Heart left ventricle (tissue), 16 donors: ENCODE data around the gene HNRNPUL2. TPM values are rescaled to one million over a fixed set of nuclear protein-coding genes. Genes with fewer than 3 reads are reported as not detected.
"Not testable (repeated sequence)": the region's sequence is repeated elsewhere in the genome, so short reads cannot be mapped to it uniquely, and the experiment has no call there.

Experiments used
- ATAC-seq, 4 donors: fragments of 200-7000 bp; cut with Tn5 transposase; one replicate each; pipeline ENCODE4 v1.9.1; 2020 to 2022; ENCODE audit warnings: moderate library complexity in 4 of 4, mild to moderate bottlenecking in 3 of 4, moderate number of reproducible peaks in 1 of 4
- DNase-seq, 5 donors: peaks; one replicate each; pipeline ENCODE4 v3.0.0-alpha.2; 2020
- H3K27ac ChIP-seq, 12 donors: fragments of 200-600 bp; sonication (generic) in 4 of 12; one replicate each; pipeline versions ENCODE4 v1.5.0 to v1.8.0; 2016 to 2022; ENCODE audit warnings: mild to moderate bottlenecking in 2 of 12
- H3K27me3 ChIP-seq, 9 donors: fragments of 200-600 bp; sonication (generic) in 2 of 9; one replicate each; pipeline versions ENCODE4 v1.5.1 to v1.8.0; 2016 to 2022; ENCODE audit warnings: mild to moderate bottlenecking in 3 of 9
- H3K36me3 ChIP-seq, 9 donors: fragments of 200-600 bp; sonication (generic) in 2 of 9; one replicate each; pipeline versions ENCODE4 v1.5.0 to v1.8.0; 2018 to 2022; ENCODE audit warnings: mild to moderate bottlenecking in 2 of 9
- H3K4me1 ChIP-seq, 12 donors: fragments of 200-600 bp; sonication (generic) in 4 of 12; one replicate each; pipeline versions ENCODE4 v1.5.0 to v1.8.0; 2016 to 2022; ENCODE audit warnings: mild to moderate bottlenecking in 3 of 12
- H3K4me3 ChIP-seq, 12 donors: fragments of 200-600 bp; sonication (generic) in 4 of 12; one replicate each; pipeline versions ENCODE4 v1.5.0 to v1.8.0; 2017 to 2022; ENCODE audit warnings: mild to moderate bottlenecking in 9 of 12, moderate library complexity in 4 of 12
- H3K9me3 ChIP-seq, 12 donors: fragments of 200-600 bp; sonication (generic) in 4 of 12; one replicate each; pipeline versions ENCODE4 v1.5.0 to v1.8.0; 2016 to 2022; ENCODE audit warnings: mild to moderate bottlenecking in 1 of 12
- POLR2A ChIP-seq, 2 donors: fragments of 450-650 bp; IDR thresholded peaks; one replicate each; pipeline ENCODE4 v1.6.1; 2017; ENCODE audit warnings: antibody characterized with exemption in 2 of 2, mild to moderate bottlenecking in 2 of 2, moderate library complexity in 2 of 2
- WGBS, 4 donors: extraction: QIAGEN DNeasy Blood & Tissue Kit in 2 of 4; methylation state at CpG; one replicate each; pipeline versions ENCODE4 v1.1.5 to v1.1.7; 2013 to 2018; 5-methylcytosine and 5-hydroxymethylcytosine counted together
- intact Hi-C, 10 donors: fragments of 100-400 bp; cut with DNase I; formaldehyde crosslinking; loops; one replicate each; pipeline versions ENCODE4 v1.11.1 to v1.14.2; 2022
- polyA plus RNA-seq, 2 donors: library from polyadenylated mRNA; stranded (reverse); fragments of 200-250 nt; gene quantifications; one replicate each; pipeline ENCODE4 v1.2.3, GENCODE V29; 2013
- total RNA-seq, 9 donors: library from RNA; depleted of rRNA in 2 of 9; stranded (reverse); fragments of >200 nt in 2 of 9; fragmentation: NEBNext Ultra II Directional in 3 of 9; extraction: Animal tissue kit (Norgen Biotek cat#: 25700) in 3 of 9; gene quantifications; one replicate each; pipeline versions ENCODE4 v1.1.0 to v1.2.4, GENCODE V29; 2016 to 2023
- TF ChIP-seq, protein P1 (sequence below), 12 donors: fragments of 200-600 bp; sonication (generic) in 4 of 12; IDR thresholded peaks; one replicate each; pipeline versions ENCODE4 v1.5.0 to v1.8.0; 2018 to 2022; ENCODE audit warnings: antibody characterized with exemption in 12 of 12, mild to moderate bottlenecking in 5 of 12
- donor health status: ischemic (EF 13 %, LVEDD 7.1; RV severe dilation, severe dysfunction).
- donor health status: healthy with polysubstance abuse.
- donor health status: DM: no; HTN: yes; CAD: no.
- donor health status: DM: no; HTN: no; CAD: no.
- donor health status: ischemic (EF 25% LVEDD 6.9; RV normal size, moderate dysfunction).
- donor health status: ischemic (EF 25% LVEDD 5.7; RV mildly dilated, moderate dysfunction).
- donor health status: healthy.
- donor health status: DM: yes; HTN: yes; CAD: no.
- donor health status: ischemic (EF 35%, LVEDD 5.7; RV mildly dilated, moderate dysfunction).
- donor health status: nonischemic (EF 11% LVEDD 7.7; RV severe dilation, severe dysfunction).
- donor health status: DM: yes; HTN: yes; CAD: no.
- donor health status: PGD.
- donor health status: ischemic (EF 29% LVEDD 5.4; RV normal size, mild dysfunction).
- donor health status: nonischemic (EF 23%, LVEDD 6.1; RV moderate dilation, normal function).

HNRNPUL2 gene
- total and polyA plus RNA-seq, 11 donors: 9.6 to 39.5 (median 32.7) TPM

DNA sequence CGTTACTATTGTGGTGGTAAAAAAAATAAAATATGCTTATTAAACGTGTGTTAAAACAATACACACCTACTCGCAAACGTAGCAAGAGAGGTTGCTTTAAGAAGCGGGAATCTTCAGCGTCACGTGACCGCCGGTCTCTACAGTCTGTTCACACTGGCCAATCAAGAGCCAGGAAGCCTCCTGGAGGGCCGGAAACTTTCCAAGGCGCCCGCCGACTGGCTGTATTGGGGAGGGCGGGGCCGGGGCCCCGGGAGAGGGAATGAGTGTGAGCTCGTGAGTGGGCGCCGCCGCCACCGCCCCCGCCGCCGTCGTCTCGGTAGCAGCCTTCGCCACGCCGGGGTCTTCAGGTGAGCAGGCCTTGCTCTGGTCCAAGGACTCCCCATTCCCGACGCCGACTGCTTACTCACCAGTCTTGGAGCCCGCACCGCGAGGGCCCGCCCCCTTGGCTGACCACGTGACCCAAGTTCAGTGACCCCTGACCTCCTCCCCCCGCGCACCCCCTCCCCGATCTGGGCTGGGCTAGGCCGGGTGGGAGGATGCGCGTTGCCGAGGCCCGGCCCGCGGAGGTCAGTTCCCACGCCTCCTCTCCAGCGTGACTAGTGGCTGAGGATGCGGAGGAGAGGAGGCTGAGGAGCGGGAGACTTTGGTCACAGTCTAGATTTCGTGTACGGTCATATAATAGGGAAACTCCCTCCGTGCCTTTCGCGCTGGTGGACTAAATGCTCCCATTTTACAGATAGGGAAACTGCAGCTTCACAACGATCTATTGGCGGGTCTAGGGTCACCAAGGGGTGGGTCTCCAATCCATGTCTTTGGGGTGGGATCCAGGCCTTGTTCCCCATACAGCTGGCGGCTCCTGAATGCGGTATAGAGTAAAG is 44.1 kb upstream of the HNRNPUL2 start, which contains the start of gene TAF6L:
Gene TAF6L (plus strand): TSS at position 253 of the 878 bp plus-strand sequence. CDS start 4,388 bp downstream, outside the sequence.
- Histone ChIP-seq H3K36me3 (peaks cover 0 to 33% (median 25%) of the 10 kb centered on the region in 9 donors), H3K9me3 (no peaks in the 10 kb centered on the region), H3K27ac (peak within 1 kb of the TSS; percentile 84 to 96 (median 93)), H3K4me1 (peaks cover 0 to 27% (median 19%) of the 10 kb centered on the region in 12 donors), H3K4me3 (peak within 1 kb of the TSS; percentile 52 to 86 (median 74)), H3K27me3 (no peaks in the 10 kb centered on the region)
- intact Hi-C loops: loop anchor here in 4 of 10 donors (1.0 to 5.0 kb wide), 5 partner anchors 10 to 44 kb away; partner anchors contain the start of genes TTC9C (in 2 of the 4), HNRNPUL2 (in 1 of the 4), POLR2G (in 1 of the 4) and TMEM179B (in 1 of the 4)
- TF ChIP-seq, protein P1, sequence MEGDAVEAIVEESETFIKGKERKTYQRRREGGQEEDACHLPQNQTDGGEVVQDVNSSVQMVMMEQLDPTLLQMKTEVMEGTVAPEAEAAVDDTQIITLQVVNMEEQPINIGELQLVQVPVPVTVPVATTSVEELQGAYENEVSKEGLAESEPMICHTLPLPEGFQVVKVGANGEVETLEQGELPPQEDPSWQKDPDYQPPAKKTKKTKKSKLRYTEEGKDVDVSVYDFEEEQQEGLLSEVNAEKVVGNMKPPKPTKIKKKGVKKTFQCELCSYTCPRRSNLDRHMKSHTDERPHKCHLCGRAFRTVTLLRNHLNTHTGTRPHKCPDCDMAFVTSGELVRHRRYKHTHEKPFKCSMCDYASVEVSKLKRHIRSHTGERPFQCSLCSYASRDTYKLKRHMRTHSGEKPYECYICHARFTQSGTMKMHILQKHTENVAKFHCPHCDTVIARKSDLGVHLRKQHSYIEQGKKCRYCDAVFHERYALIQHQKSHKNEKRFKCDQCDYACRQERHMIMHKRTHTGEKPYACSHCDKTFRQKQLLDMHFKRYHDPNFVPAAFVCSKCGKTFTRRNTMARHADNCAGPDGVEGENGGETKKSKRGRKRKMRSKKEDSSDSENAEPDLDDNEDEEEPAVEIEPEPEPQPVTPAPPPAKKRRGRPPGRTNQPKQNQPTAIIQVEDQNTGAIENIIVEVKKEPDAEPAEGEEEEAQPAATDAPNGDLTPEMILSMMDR (IDR thresholded peaks at IDR 0.05): no peak
- TF ChIP-seq POLR2A (IDR thresholded peaks at IDR 0.05): peak in 1 of 2 donors; percentile 27
- 2 to 4% (median 2%) methylated on average over 25 to 60 of the region's 60 CpGs for WGBS, 4 donors
- DNase-seq (peak; percentile 98 to 100 (median 99)), ATAC-seq (peak; percentile 94 to 98 (median 98))

- Histone ChIP-seq H3K36me3 (peaks cover 0 to 33% (median 25%) of the 10 kb centered on the region in 9 donors), H3K4me3 (peak overlapping the region; percentile 52 to 86 (median 74)), H3K4me1 (peaks cover 0 to 27% (median 19%) of the 10 kb centered on the region in 12 donors), H3K9me3 (no peaks in the 10 kb centered on the region), H3K27ac (peak overlapping the region; percentile 84 to 96 (median 93)), H3K27me3 (no peaks in the 10 kb centered on the region)
- intact Hi-C loops: loop anchor here in 4 of 10 donors (1.0 to 5.0 kb wide), 5 partner anchors 9 to 43 kb away; partner anchors contain the start of genes TTC9C (in 2 of the 4), HNRNPUL2 (in 1 of the 4), POLR2G (in 1 of the 4) and TMEM179B (in 1 of the 4)
- 0 to 2% (median 1%) methylated on average over 18 of the region's 18 CpGs for WGBS, 4 donors
- DNase-seq: peak in 4 of 5 donors; percentile 29 to 44 (median 38)
- peak in 3 of 4 donors; percentile 7 to 17 (median 12) for ATAC-seq
- TF ChIP-seq, protein P1 (IDR thresholded peaks at IDR 0.05): no peak
- no peak for TF ChIP-seq POLR2A (IDR thresholded peaks at IDR 0.05)
These were observed 43.5 kb upstream of the HNRNPUL2 start for GRCh38 chr11:62770778-62771143.

DNA sequence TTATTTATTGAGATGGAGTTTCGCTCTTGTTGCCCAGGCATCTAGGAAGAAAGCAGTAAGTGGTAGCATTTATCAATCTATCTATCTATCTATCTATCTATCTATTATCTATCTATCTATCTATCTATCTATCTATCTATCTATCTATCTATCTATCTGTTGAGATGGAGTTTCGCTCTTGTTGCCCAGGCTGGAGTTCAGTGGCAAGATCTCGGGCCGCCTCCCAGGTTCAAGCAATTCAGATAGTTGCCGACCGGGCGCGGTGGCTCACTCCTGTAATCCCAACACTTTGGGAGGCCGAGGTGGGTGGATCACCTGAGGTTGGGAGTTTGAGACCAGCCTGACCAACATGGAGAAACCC is 33.6 kb upstream of the HNRNPUL2 start:
- intact Hi-C loops: loop anchor here in 1 of 10 donors (1.0 kb wide), 1 partner anchor 10 kb away; the partner anchor contains the start of gene TAF6L
- Histone ChIP-seq H3K36me3 (peaks cover 0 to 34% (median 15%) of the 10 kb centered on the region in 9 donors), H3K27ac (peak overlapping the region in 11 of 12 donors; percentile 64 to 88 (median 82)), H3K4me3 (peak overlapping the region; percentile 63 to 92 (median 81)), H3K4me1 (peaks cover 0 to 25% (median 12%) of the 10 kb centered on the region in 12 donors)
- 38 to 42% (median 39%) methylated on average over 9 of the region's 9 CpGs for WGBS, 4 donors
- H3K9me3 ChIP-seq, ATAC-seq, H3K27me3 ChIP-seq: not testable (repeated sequence)
- peak in 2 of 5 donors; percentile 34 to 57 for DNase-seq

DNA sequence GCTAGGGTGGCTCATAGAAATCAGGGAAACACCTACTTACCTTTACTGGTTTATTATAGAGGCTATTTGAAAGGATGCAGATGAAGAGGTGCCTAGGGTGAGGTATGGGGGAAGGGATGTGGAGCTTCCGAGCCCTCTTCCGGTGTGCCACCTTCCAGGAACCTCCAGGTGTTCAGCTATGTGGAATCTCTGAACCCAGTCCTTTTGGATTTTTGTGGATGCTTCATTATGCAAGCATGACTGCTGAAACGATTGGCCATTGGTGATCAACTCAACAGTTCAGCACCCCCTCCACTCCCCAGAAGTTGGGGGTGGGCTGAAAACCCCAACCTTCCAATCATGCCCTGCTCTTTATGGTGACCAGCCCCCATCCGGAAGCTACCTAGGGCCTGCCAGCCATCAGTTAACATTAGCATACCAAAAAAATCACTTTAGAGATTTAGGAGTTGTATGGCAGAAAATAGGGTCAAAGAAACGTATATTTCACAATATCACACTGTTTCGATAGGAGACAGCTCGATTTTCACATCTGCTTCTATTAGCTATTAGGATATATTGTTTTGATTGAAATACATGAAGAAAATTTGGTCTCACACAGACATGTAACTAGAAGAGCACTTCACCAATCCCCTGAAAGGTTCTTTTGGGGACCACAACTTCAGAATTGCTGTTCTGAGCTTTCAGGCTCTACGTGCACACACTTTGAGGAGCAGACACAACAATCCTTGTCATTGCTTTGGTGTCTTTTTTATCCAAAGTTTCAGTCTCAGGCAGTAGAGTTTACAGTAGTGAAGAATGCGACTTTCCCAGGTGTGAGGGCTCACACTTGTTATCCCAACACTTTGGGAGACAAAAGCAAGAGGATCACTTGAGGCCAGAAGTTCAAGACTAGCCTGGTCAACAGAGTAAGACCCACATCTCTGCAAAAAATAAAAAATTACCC is 30.9 kb upstream of the HNRNPUL2 start:
- Histone ChIP-seq H3K27me3 (no peaks in the 10 kb centered on the region), H3K4me1 (peaks cover 2 to 31% (median 20%) of the 10 kb centered on the region in 12 donors), H3K9me3 (no peaks in the 10 kb centered on the region), H3K27ac (no peak overlapping the region), H3K36me3 (peaks cover 0 to 8% (median 0%) of the 10 kb centered on the region in 9 donors), H3K4me3 (no peak overlapping the region)
- intact Hi-C loops: no loop called here
- TF ChIP-seq, protein P1 (IDR thresholded peaks at IDR 0.05): no peak
- no peak for TF ChIP-seq POLR2A (IDR thresholded peaks at IDR 0.05)
- WGBS, 4 donors: 55 to 60% (median 58%) methylated on average over 9 of the region's 9 CpGs
- DNase-seq: no peak
- no peak for ATAC-seq
